ENCODE data around the gene VPS52. TPM values are rescaled to one million over a fixed set of nuclear protein-coding genes. Genes with fewer than 3 reads are reported as not detected.

Gene VPS52
- total and polyA plus RNA-seq, 9 of the 15 experiments (the other 6 are each of a cell fraction or from before 2014, with no cell fraction given): 24.4 to 103 (median 40.2) TPM

GRCh38 chr6:33272275-33273128, 826 bp upstream of the VPS52 start (continued):
- peak in 1 of 2 experiments; percentile 6; a peak in 1 of 4 replicates for TF ChIP-seq TEAD1 (CRISPR knock-in tag; IDR thresholded peaks at IDR 0.05)
- no peak for TF ChIP-seq ZNF79 (CRISPR knock-in tag; IDR thresholded peaks at IDR 0.05; ENCODE audit: low read depth)
- peak; percentile 99 for TF ChIP-seq CHD1 (IDR thresholded peaks at IDR 0.05; ENCODE audit: low read length)
- TF ChIP-seq DIDO1 (tag; IDR thresholded peaks at IDR 0.05; ENCODE audit: low read depth): no peak
- no peak for TF ChIP-seq ZNF699 (CRISPR knock-in tag; IDR thresholded peaks at IDR 0.05; ENCODE audit: insufficient replicate concordance)
- TF ChIP-seq NKRF (IDR thresholded peaks at IDR 0.05; ENCODE audit: borderline replicate concordance): 0 out of 2 replicates have a peak, but pooled peaks have one; percentile 64
- TF ChIP-seq ZNF511 (CRISPR knock-in tag; IDR thresholded peaks at IDR 0.05): peak; percentile 84
- TF ChIP-seq USF2 (CRISPR knock-in tag; IDR thresholded peaks at IDR 0.05): no peak
- TF ChIP-seq ZBTB34 (CRISPR knock-in tag; IDR thresholded peaks at IDR 0.05): no peak
- no peak; the same call in 1 of the 2 replicates for TF ChIP-seq ZNF830 (CRISPR knock-in tag; IDR thresholded peaks at IDR 0.05)
- TF ChIP-seq ZNF740 (CRISPR knock-in tag; IDR thresholded peaks at IDR 0.05): no peak
- no peak for TF ChIP-seq ZNF740 (tag; IDR thresholded peaks at IDR 0.05)
- no peak for TF ChIP-seq PPARD (CRISPR knock-in tag; IDR thresholded peaks at IDR 0.05)
- 0 out of 2 replicates have a peak, but pooled peaks have one; percentile 11 for TF ChIP-seq MTF1 (CRISPR knock-in tag; IDR thresholded peaks at IDR 0.05; ENCODE audit: borderline replicate concordance)
- no peak for TF ChIP-seq BRCA1 (IDR thresholded peaks at IDR 0.05)
- no peak for TF ChIP-seq BRCA1 (CRISPR knock-in tag; IDR thresholded peaks at IDR 0.05)
- 0 out of 2 replicates have a peak, but pooled peaks have one; percentile 78 for TF ChIP-seq PHB (CRISPR knock-in tag; IDR thresholded peaks at IDR 0.05)
- peak; percentile 95 for TF ChIP-seq SNRNP70 (optimal IDR thresholded peaks at IDR 0.05; ENCODE audit: low read depth, low read length)
